HG02852 (cell line): ENCODE measurements around the gene RWDD4.
A peak's percentile ranks its signal among the peaks of the same experiment; 100 is the strongest.

Source experiments
- ATAC-seq: cut with Tn5 transposase; IDR thresholded peaks from one replicate; pipeline ENCODE4 v1.9.1; 2021; ENCODE audit warnings: mild to moderate bottlenecking, moderate library complexity; ENCODE audit not compliant: unreplicated experiment

Gene RWDD4

GRCh38 chr4:183659029-183659871, at the start of gene RWDD4, which contains the start of gene TRAPPC11:
RWDD4 (minus strand) TSS chr4:183659185; CDS start chr4:183658952, 233 bp downstream.
TRAPPC11 (plus strand) TSS chr4:183659293; CDS start chr4:183663868, 4,575 bp downstream.
- peak; percentile 99 for ATAC-seq

GRCh38 chr4:183702492-183702891, 43.5 kb upstream of the RWDD4 start:
- no peak for ATAC-seq

- no peak for ATAC-seq
These were observed 41.4 kb upstream of the RWDD4 start for GRCh38 chr4:183700407-183700806.

- no peak for ATAC-seq
These were observed 39.9 kb upstream of the RWDD4 start for GRCh38 chr4:183698909-183699308.

GRCh38 chr4:183691897-183692296, 32.9 kb upstream of the RWDD4 start:
- ATAC-seq: no peak

- ATAC-seq: no peak
These were observed 32.0 kb upstream of the RWDD4 start for GRCh38 chr4:183691006-183691405.

GRCh38 chr4:183688216-183688615, 29.2 kb upstream of the RWDD4 start:
- no peak for ATAC-seq

GRCh38 chr4:183686461-183686860, 27.5 kb upstream of the RWDD4 start:
- ATAC-seq: no peak

- no peak for ATAC-seq
These were observed 22.1 kb upstream of the RWDD4 start for GRCh38 chr4:183681119-183681518.

- no peak for ATAC-seq
These were observed 16.6 kb upstream of the RWDD4 start for GRCh38 chr4:183675625-183676024.

- no peak for ATAC-seq
These were observed 15.2 kb upstream of the RWDD4 start for GRCh38 chr4:183674153-183674552.

- no peak for ATAC-seq
These were observed 12.1 kb upstream of the RWDD4 start for GRCh38 chr4:183670960-183671555.

- ATAC-seq: no peak
These were observed 11.3 kb upstream of the RWDD4 start for GRCh38 chr4:183670251-183670650.

- no peak for ATAC-seq
These were observed 7.1 kb upstream of the RWDD4 start for GRCh38 chr4:183666088-183666487.

- no peak for ATAC-seq
These were observed 872 bp upstream of the RWDD4 start for GRCh38 chr4:183659872-183660242.

- no peak for ATAC-seq
These were observed 490 bp downstream of the RWDD4 start for GRCh38 chr4:183658362-183659028.

GRCh38 chr4:183657564-183657963, 1.4 kb downstream of the RWDD4 start:
- no peak for ATAC-seq

- ATAC-seq: no peak
These were observed 13.7 kb downstream of the RWDD4 start for GRCh38 chr4:183645326-183645725.

- ATAC-seq: no peak
These were observed 19.7 kb downstream of the RWDD4 start for GRCh38 chr4:183639291-183639690.

- ATAC-seq: no peak
These were observed 20.5 kb downstream of the RWDD4 start for GRCh38 chr4:183638436-183638835.

- ATAC-seq: no peak
These were observed 21.5 kb downstream of the RWDD4 start for GRCh38 chr4:183637461-183637860.

- ATAC-seq: no peak
These were observed 22.1 kb downstream of the RWDD4 start for GRCh38 chr4:183636923-183637322.
